ENCODE data around the gene SLC37A1.

SLC37A1 gene

DNA sequence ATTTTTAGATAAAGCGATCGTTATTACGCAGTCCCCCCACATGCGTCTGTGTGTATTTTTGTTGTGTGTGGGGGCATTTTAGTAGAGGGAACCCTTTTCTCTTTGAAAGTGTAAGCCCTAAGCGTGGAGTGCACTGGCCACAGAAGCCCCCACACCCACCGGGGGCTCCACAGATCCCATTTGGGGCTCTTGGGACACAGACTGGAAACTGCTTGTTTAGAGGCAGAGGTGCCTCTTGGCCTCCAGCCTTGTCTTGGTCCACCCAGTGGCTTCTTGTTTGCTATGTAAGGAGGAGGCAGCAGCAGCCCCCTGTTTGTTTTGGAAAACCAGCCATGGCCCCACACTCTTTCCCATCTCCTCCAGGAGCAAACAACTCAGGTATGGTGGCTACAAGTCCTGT, 42.8 kb downstream of the SLC37A1 start:
- TF ChIP-seq, protein P1, sequence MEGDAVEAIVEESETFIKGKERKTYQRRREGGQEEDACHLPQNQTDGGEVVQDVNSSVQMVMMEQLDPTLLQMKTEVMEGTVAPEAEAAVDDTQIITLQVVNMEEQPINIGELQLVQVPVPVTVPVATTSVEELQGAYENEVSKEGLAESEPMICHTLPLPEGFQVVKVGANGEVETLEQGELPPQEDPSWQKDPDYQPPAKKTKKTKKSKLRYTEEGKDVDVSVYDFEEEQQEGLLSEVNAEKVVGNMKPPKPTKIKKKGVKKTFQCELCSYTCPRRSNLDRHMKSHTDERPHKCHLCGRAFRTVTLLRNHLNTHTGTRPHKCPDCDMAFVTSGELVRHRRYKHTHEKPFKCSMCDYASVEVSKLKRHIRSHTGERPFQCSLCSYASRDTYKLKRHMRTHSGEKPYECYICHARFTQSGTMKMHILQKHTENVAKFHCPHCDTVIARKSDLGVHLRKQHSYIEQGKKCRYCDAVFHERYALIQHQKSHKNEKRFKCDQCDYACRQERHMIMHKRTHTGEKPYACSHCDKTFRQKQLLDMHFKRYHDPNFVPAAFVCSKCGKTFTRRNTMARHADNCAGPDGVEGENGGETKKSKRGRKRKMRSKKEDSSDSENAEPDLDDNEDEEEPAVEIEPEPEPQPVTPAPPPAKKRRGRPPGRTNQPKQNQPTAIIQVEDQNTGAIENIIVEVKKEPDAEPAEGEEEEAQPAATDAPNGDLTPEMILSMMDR (IDR thresholded peaks at IDR 0.05): no peak

DNA sequence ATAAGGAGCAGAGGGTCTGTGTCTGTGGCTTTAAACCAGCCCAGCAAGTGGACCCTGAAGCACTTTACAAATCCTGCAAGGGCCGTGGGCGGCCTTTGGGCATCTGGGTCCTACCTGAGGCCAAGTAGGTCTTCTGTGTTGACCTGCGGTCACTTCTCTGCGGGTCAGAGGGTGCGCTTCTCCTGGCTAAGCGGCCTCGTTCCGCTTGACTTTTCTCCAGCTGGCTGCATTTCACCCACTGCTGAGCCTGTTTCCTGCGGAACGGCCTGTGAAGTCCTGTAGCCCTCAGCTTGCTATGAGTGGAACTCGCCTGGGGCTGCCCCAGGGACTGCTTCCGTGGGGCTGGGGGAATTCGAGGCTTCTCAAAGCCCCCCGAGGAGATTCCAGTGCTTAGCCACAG, 43.3 kb downstream of the SLC37A1 start:
- TF ChIP-seq, protein P1 (IDR thresholded peaks at IDR 0.05): no peak

DNA sequence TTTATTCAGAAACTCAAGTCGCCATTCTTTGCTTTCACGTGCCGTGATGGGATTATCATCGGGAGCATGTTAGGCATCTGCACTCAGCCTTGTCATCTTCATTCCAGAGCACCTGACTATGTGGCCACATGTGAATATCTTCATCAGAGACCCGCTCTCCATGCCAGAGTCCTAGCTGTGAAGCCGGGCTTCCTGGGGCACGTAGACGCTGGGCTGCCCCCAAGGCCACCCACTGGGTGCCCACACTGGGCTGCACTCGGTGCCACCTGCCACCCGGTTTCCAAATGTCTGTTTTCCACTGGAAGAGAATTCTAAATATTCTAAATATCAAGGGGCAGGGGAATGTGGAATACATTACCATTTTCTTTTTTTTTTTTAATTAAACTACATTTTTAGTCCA, 43.8 kb downstream of the SLC37A1 start:
- TF ChIP-seq, protein P1 (IDR thresholded peaks at IDR 0.05): no peak

DNA sequence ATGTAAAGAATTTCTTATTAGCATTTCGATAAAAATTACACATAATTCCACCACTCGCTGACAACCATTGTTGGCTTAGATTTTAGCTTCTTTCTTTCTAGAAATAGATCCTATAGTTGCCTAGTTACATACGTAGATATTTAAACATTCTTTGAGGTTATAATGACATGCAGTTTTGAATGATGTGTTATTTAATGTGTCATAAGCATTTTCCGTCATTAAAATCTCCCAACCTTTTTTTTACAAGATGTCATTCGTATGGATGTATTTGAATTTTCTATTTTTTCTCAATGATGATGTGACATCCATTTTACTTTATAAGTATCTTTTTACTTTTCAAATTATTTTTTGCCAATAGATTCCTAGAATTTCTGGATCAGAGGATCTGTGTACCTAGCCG, 44.7 kb downstream of the SLC37A1 start:
- TF ChIP-seq, protein P1 (IDR thresholded peaks at IDR 0.05): no peak

DNA sequence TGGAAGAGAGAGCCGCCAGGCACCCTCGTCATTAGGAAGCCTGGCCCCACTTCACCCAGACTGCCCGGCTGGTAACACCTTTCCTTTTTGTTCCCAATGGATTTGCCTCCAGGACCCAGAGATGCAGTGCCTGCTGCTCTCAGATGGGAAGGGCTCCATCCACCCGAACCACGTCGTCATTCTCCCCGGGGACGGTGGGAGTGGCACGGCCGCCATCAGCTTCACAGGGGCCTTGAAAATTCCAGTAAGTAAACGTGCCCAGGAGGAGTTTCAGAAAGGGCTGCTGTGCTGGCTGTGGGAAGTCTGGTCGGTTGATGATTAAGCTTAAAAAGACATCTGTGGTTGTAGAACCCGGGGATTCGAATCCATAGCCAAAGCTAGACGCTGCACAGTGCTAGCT, 45.2 kb downstream of the SLC37A1 start:
- TF ChIP-seq, protein P1 (IDR thresholded peaks at IDR 0.05): no peak

DNA sequence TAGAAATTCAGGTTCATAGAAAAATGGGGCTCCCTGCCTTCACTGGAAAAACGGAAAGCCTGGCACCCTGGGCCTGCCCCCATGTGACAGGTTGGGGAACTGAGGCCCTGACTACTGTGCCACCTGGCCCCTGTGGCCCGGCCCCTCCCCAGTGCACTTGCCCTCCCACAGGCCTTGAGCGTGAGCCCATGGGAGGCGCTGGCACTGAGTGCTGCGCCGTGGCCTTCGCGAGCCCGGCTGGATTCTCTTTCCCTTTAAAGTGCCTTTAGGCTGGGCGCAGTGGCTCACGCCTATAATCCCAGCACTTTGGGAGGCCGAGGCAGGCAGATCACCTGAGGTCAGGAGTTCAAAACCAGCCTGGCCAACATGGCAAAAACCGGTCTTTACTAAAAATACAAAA, 45.7 kb downstream of the SLC37A1 start:
- TF ChIP-seq, protein P1 (IDR thresholded peaks at IDR 0.05): no peak

DNA sequence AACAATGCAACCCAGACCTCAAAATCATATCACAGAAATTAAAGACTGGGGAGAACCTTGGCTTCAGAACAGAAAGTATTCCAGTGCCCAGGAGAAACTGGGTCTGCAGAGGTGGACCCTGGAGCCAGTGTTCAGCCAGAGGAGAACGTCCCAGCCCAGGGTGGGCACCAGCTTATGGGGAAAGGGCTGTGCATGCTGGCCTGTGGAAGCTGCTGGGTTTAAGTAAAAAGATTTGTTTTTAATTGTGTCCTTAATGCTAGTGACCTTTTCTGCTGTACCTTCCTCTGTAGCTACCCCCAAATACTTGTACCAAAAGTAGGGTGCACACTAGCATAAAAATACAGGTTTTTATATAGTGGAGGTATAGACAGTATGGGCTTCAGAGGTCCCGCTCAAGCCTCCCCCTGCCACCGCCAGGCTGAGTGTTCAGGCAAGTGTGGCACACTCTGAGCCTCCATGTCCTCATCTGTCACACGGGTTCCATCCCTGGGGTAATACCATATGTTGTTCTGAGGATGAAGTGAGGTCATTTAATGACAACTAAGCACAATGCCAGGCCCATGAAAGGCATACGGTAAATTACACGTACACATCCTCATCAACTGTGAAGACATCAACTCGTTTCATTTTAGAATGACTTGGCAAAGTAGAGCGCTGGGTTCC, 47.0 kb downstream of the SLC37A1 start:
- TF ChIP-seq, protein P1 (IDR thresholded peaks at IDR 0.05): no peak
